ENCODE data around the gene SLC8A2. TPM values are rescaled to one million over a fixed set of nuclear protein-coding genes. Genes with fewer than 3 reads are reported as not detected.

The SLC8A2 gene
- total and polyA plus RNA-seq, 2 of the 8 experiments (the other 6 are each of a cell fraction or from before 2014, with no cell fraction given), result 7.3 to 12.4 TPM

DNA sequence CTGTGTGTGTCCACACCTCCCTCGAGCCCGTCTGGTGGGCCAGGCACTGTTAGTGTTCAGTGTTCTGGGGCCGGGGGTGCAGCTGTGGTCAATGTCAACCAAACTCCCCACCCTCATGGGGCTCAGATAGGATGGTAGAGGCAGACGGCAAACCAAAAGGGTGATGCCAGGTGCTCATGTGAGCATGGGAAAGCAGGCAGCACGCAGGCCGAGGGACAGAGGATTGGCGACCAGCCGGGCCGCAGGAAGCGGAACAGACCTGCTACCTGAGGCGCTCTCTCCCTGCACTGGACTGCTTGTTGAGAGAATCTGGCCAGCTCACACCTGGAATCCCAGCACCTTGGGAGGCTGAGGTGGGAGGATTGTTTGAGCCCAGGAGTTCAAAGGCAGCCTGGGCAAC is 93.4 kb downstream of the SLC8A2 start:
- no peak overlapping the region; the same call in 1 of the 2 replicates for H4K8ac ChIP-seq (ENCODE audit: extremely low read depth, insufficient read depth, low read length)

More for the DNA sequence above, 93.4 kb downstream of the SLC8A2 start:
- ChIA-PET POLR2A (ENCODE audit: partially characterized antibody) (interaction anchor here (1.0 to 1.5 kb wide), 4 partner anchors 13 to 21 kb away, joined by 3 to 5 read pairs (median 4); no protein-coding TSS in a partner anchor), CTCF (ENCODE audit: partially characterized antibody) (interaction anchor here (0.7 to 6.8 kb wide), 7 partner anchors 13 to 76 kb away, joined by 3 to 50 read pairs (median 3); no protein-coding TSS in a partner anchor)
- Histone ChIP-seq H3K18ac (ENCODE audit: extremely low read depth, low read length) (no peak overlapping the region), H2BK5ac (ENCODE audit: low read depth, low read length) (no peak overlapping the region), H3K79me2 (ENCODE audit: control insufficient read depth in 1 of 2, insufficient read depth in 2 of 2, low read length in 2 of 2) (no peaks in the 10 kb centered on the region), H3K14ac (ENCODE audit: insufficient read length) (no peak overlapping the region), H4K20me1 (replicated peaks in 1 of 2; ENCODE audit: control insufficient read depth in 1 of 2, insufficient read depth in 2 of 2, low read length in 2 of 2) (peaks cover 4 to 9% of the 10 kb centered on the region in 2 experiments), H2BK12ac (ENCODE audit: low read depth, low read length) (no peak overlapping the region), H3K4me3 (ENCODE audit: extremely low read depth in 1 of 4, insufficient read depth in 2 of 4, low read depth in 3 of 4, low read length in 4 of 4) (no peak overlapping the region), H3K27me3 (replicated peaks in 1 of 4; ENCODE audit: control insufficient read depth in 3 of 4, extremely low read depth in 1 of 4, insufficient read depth in 3 of 4, low read length in 3 of 4) (no peaks in the 10 kb centered on the region), H3K9me3 (ENCODE audit: insufficient read depth in 2 of 2, low read depth in 1 of 2, low read length in 1 of 2) (no peaks in the 10 kb centered on the region), H3K23ac (ENCODE audit: insufficient read length) (no peak overlapping the region), H3K79me1 (ENCODE audit: low read depth, low read length) (no peaks in the 10 kb centered on the region), H2AK5ac (ENCODE audit: low read depth, low read length) (no peak overlapping the region), H3K36me3 (ENCODE audit: control insufficient read depth in 2 of 4, insufficient read depth in 4 of 4, low read length in 3 of 4) (peaks cover 37 to 77% (median 69%) of the 10 kb centered on the region in 4 experiments; a peak in 7 of 8 replicates), H4K91ac (replicated peaks; ENCODE audit: insufficient read length, low read length) (no peak overlapping the region), H3K56ac (replicated peaks; ENCODE audit: insufficient read length, low read depth, low read length) (no peak overlapping the region), H3K27ac (ENCODE audit: low read depth, low read length) (no peak overlapping the region), H2BK20ac (ENCODE audit: low read length) (no peak overlapping the region), H3K4me1 (replicated peaks in 1 of 4; ENCODE audit: control insufficient read depth in 3 of 4, insufficient read depth in 4 of 4, low read length in 3 of 4) (no peaks in the 10 kb centered on the region), H2BK15ac (ENCODE audit: low read length) (no peak overlapping the region), H4K5ac (ENCODE audit: insufficient read length, low read depth, low read length) (no peak overlapping the region), H3K9ac (replicated peaks in 1 of 4; ENCODE audit: extremely low read depth in 1 of 4, low read depth in 3 of 4, low read length in 3 of 4) (no peak overlapping the region), H3K4ac (replicated peaks; ENCODE audit: insufficient read length, low read depth, low read length) (no peak overlapping the region), H2AFZ (ENCODE audit: low read length) (no peak overlapping the region), H3K4me2 (ENCODE audit: insufficient read depth in 1 of 2, low read depth in 2 of 2, low read length in 2 of 2) (no peak overlapping the region), H2BK120ac (replicated peaks; ENCODE audit: low read depth, low read length) (no peak overlapping the region), H3K23me2 (ENCODE audit: low read depth, low read length) (no peaks in the 10 kb centered on the region)
- 94% methylated on average over 11 of the region's 11 CpGs; no CpG with 5 or more reads in 1 of the 2 experiments for WGBS, 2 experiments (ENCODE audit: extremely low coverage in 1 of 2, insufficient coverage in 1 of 2, insufficient read length in 1 of 2, insufficient replicate concordance in 2 of 2, low coverage in 1 of 2, low lambda C conversion rate in 2 of 2, missing lambda C conversion rate in 1 of 2)
- no peak for TF ChIP-seq POLR2AphosphoS5 (IDR thresholded peaks at IDR 0.05; ENCODE audit: low read depth, low read length)
- TF ChIP-seq TAF7 (optimal IDR thresholded peaks at IDR 0.05; ENCODE audit: borderline replicate concordance, low read depth, low read length), result no peak
- no peak for TF ChIP-seq CBX8 (IDR thresholded peaks at IDR 0.05; ENCODE audit: borderline replicate concordance, low read depth, low read length)
- TF ChIP-seq TEAD4 (IDR thresholded peaks at IDR 0.05; ENCODE audit: low read depth, low read length), result no peak
- TF ChIP-seq, protein P1, sequence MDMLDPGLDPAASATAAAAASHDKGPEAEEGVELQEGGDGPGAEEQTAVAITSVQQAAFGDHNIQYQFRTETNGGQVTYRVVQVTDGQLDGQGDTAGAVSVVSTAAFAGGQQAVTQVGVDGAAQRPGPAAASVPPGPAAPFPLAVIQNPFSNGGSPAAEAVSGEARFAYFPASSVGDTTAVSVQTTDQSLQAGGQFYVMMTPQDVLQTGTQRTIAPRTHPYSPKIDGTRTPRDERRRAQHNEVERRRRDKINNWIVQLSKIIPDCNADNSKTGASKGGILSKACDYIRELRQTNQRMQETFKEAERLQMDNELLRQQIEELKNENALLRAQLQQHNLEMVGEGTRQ (IDR thresholded peaks at IDR 0.05; ENCODE audit: low read length), result no peak
- TF ChIP-seq POLR2A (IDR thresholded peaks at IDR 0.05; ENCODE audit: control extremely low read depth in 1 of 2, low read depth in 2 of 2, low read length in 2 of 2), result no peak
- FAIRE-seq (no peak), DNase-seq (ENCODE audit: low read depth in 1 of 2, low spot score in 2 of 2) (no peak)
